GM21737 (cell line): ENCODE results near the gene CNDP1.

Experiments used
- ATAC-seq: cut with Tn5 transposase; IDR thresholded peaks from one replicate; pipeline ENCODE4 v1.9.1; 2021; ENCODE audit warnings: mild to moderate bottlenecking, moderate library complexity; ENCODE audit not compliant: unreplicated experiment

CNDP1 gene

GRCh38 chr18:74505776-74506175 lies 28.5 kb upstream of the CNDP1 start:
- ATAC-seq = no peak

- ATAC-seq = no peak
These were observed 27.7 kb upstream of the CNDP1 start for GRCh38 chr18:74506448-74507084.

GRCh38 chr18:74507097-74507881 lies 27.0 kb upstream of the CNDP1 start:
- no peak for ATAC-seq

GRCh38 chr18:74507927-74508326 lies 26.4 kb upstream of the CNDP1 start:
- no peak for ATAC-seq

GRCh38 chr18:74508366-74508765 lies 25.9 kb upstream of the CNDP1 start:
- ATAC-seq = no peak

- ATAC-seq = no peak
These were observed 25.5 kb upstream of the CNDP1 start for GRCh38 chr18:74508821-74509225.

GRCh38 chr18:74509856-74510769 lies 24.2 kb upstream of the CNDP1 start:
- no peak for ATAC-seq

GRCh38 chr18:74510770-74511095 lies 23.6 kb upstream of the CNDP1 start:
- ATAC-seq = no peak

GRCh38 chr18:74511823-74512222 lies 22.5 kb upstream of the CNDP1 start:
- no peak for ATAC-seq

GRCh38 chr18:74512321-74513053 lies 21.8 kb upstream of the CNDP1 start:
- ATAC-seq = no peak

GRCh38 chr18:74513149-74513882 lies 21.0 kb upstream of the CNDP1 start:
- ATAC-seq = no peak

- no peak for ATAC-seq
These were observed 20.5 kb upstream of the CNDP1 start for GRCh38 chr18:74513883-74514205.

- ATAC-seq = no peak
These were observed 19.3 kb upstream of the CNDP1 start for GRCh38 chr18:74514860-74515495.

GRCh38 chr18:74515620-74516231 lies 18.6 kb upstream of the CNDP1 start:
- ATAC-seq = no peak

- ATAC-seq = no peak
These were observed 17.7 kb upstream of the CNDP1 start for GRCh38 chr18:74516271-74517235.

- ATAC-seq = no peak
These were observed 17.1 kb upstream of the CNDP1 start for GRCh38 chr18:74517236-74517630.

GRCh38 chr18:74518456-74519295 lies 15.6 kb upstream of the CNDP1 start:
- no peak for ATAC-seq
